Erythroblast (primary cell): ENCODE results near the gene ADAM10.

Experiments
- GATA1 ChIP-seq: IDR thresholded peaks from 2 replicates; pipeline ENCODE4 v1.6.1; 2011; ENCODE audit warnings: low read depth, mild to moderate bottlenecking, control low read depth, low read length, moderate library complexity
- POLR2A ChIP-seq: IDR thresholded peaks from 2 replicates; pipeline ENCODE4 v1.6.1; 2011; ENCODE audit warnings: mild to moderate bottlenecking, low read length

DNA sequence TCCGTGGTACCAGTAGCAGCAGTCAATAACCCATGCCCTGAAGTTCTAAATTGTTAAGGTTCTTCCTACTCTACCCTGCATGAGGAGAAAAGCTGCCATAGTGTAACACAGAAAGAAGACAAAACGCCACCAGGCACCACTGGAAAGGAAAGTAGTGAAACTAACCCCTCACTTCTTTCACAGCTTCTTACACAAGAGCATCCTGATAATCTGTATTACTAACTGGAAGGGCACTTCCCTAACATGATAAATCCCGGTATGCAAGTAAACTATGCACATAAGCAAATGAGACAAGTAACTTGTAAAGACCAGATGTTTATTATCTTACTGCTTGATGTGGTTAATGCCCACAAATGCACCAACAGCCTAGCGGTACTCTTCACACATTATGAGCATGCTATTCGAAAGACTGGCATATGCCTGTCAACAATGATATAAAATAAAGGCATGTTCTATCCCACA lies 141.3 kb downstream of the ADAM10 start:
- TF ChIP-seq POLR2A (no peak), GATA1 (no peak)
